ENCODE measurements around the gene C6. TPM values are rescaled to one million over a fixed set of nuclear protein-coding genes. Genes with fewer than 3 reads are reported as not detected.

The C6 gene
- total and polyA plus RNA-seq, 10 of the 15 experiments (the other 5 are each of a cell fraction or from before 2014, with no cell fraction given) = 0.31 TPM; not detected in 9

GRCh38 chr5:41095324-41096101, 117.8 kb downstream of the C6 start:
- Histone ChIP-seq H3K4me1 (ENCODE audit: control insufficient read depth, insufficient read depth, low read length) (no peaks in the 10 kb centered on the region), H3K36me3 (ENCODE audit: control insufficient read depth in 2 of 2, insufficient read depth in 2 of 2, low read length in 1 of 2) (no peaks in the 10 kb centered on the region), H3K27me3 (replicated peaks in 1 of 2; ENCODE audit: control insufficient read depth in 2 of 2, insufficient read depth in 2 of 2, low read length in 1 of 2) (no peaks in the 10 kb centered on the region), H3K4me3 (no peak overlapping the region), H4K20me1 (ENCODE audit: control insufficient read depth, insufficient read depth) (no peaks in the 10 kb centered on the region), H3K27ac (ENCODE audit: control insufficient read depth, insufficient read depth) (no peak overlapping the region), H2AFZ (ENCODE audit: control insufficient read depth, low read depth, low read length) (no peak overlapping the region), H3K79me2 (ENCODE audit: control insufficient read depth, insufficient read depth, low read length) (no peaks in the 10 kb centered on the region), H3K9me3 (replicated peaks; ENCODE audit: control insufficient read depth, insufficient read depth, low read length) (no peaks in the 10 kb centered on the region), H3K4me2 (ENCODE audit: control insufficient read depth, insufficient read depth) (no peak overlapping the region), H3K9ac (ENCODE audit: control insufficient read depth, insufficient read depth, low read length) (no peak overlapping the region)
- CTCF ChIA-PET = no interaction called here
- intact Hi-C loops (cut with micrococcal nuclease; ENCODE audit: unreplicated experiment) = no loop called here
- BruUV-seq (replicated peaks) = no TSS peak
- in situ Hi-C loops (cut with MboI) = no loop called here
- RAD21 ChIA-PET (ENCODE audit: unreplicated experiment) = no interaction called here
- DNase-seq (ENCODE audit: low read depth, low spot score) = no peak
- POLR2A ChIA-PET = no interaction called here
- FAIRE-seq = no peak
- TF ChIP-seq PAX5 (IDR thresholded peaks at IDR 0.05; ENCODE audit: borderline replicate concordance, low read depth, low read length) (no peak), HSF1 (IDR thresholded peaks at IDR 0.05; ENCODE audit: low read depth, low read length) (no peak), FOXM1 (IDR thresholded peaks at IDR 0.05; ENCODE audit: low read depth, low read length) (no peak), NFYB (IDR thresholded peaks at IDR 0.05; ENCODE audit: insufficient read depth, low read depth, low read length) (no peak), PKNOX1 (IDR thresholded peaks at IDR 0.05) (no peak), KDM1A (IDR thresholded peaks at IDR 0.05; ENCODE audit: borderline replicate concordance) (no peak), POU2F2 (IDR thresholded peaks at IDR 0.05; ENCODE audit: borderline replicate concordance, low read depth, low read length) (no peak), BCL3 (IDR thresholded peaks at IDR 0.05; ENCODE audit: borderline replicate concordance, insufficient read depth, low read depth, low read length, poor library complexity, severe bottlenecking) (no peak), NR2F1 (conservative IDR thresholded peaks at IDR 0.05) (no peak), STAT1 (conservative IDR thresholded peaks at IDR 0.05) (no peak), IRF5 (IDR thresholded peaks at IDR 0.05; ENCODE audit: borderline replicate concordance) (no peak), TCF7 (IDR thresholded peaks at IDR 0.05; ENCODE audit: borderline replicate concordance) (no peak)
- SMC1A ChIA-PET (ENCODE audit: uncharacterized antibody, unreplicated experiment) = no interaction called here
- WGBS (ENCODE audit: insufficient coverage, insufficient replicate concordance, low lambda C conversion rate, missing lambda C conversion rate) = 9% methylated on average over 5 of the region's 5 CpGs
- ATAC-seq = no peak
